CD4-positive, alpha-beta T cell treated with Interleukin-12 subunit alpha and Interleukin-12 subunit beta, for 1 hour (primary cell): ENCODE data around the gene C1QL4.
"Not testable (repeated sequence)": the region's sequence is repeated elsewhere in the genome, so short reads cannot be mapped to it uniquely, and the experiment has no call there.

Source experiments
- DNase-seq: peaks from one replicate; pipeline ENCODE4 v3.0.0-alpha.2; 2020

C1QL4 gene

GRCh38 chr12:49347311-49348193 lies 10.6 kb upstream of the C1QL4 start:
- DNase-seq: peak; percentile 81

GRCh38 chr12:49346659-49347310 lies 9.8 kb upstream of the C1QL4 start, which contains the start of gene DNAJC22:
DNAJC22 (plus strand) TSS chr12:49346888; CDS start chr12:49348873, 1,985 bp downstream.
- DNase-seq: peak; percentile 33

DNA sequence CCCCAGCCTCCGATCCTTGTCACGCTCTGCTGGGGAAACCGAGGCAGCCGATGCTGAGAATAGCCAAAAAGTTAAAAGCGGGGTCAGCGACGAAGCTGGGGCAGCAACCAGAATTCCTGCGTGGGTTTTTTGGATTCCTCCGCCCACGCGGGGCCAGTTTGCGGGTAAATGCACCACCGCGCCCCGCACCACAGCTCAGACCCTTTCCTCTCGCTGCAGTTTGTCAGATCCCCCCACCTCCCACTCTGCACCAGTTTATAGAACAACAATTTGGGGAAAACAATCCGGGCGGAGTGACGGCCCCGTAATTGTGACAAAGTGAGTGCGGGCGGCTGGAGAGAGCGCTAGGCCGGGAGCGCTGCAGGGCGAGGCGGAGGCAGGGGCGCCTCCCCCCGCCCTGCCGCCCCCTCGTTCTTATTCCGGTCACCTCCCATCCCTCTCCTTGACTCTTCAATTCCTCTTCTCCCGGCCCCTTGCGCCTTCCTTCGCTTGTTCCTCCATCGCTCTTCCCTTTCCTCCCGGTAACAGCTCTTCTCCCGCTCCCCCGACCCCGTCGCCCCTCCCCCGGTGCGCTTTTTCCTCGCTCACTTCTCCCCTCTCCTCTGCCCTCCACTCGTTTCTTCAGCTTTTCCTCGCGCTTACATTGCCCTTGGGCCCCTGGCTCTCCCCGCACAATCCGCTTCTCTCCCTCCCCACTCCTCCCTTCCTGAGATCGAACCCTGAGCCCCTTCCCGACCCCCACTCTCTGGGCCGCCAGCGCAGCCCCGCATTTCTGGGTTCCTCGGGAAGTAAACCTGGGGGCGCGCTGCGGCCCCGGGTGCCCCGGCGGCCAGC lies 9.1 kb upstream of the C1QL4 start:
- no peak for DNase-seq

- no peak for DNase-seq
These were observed 8.2 kb upstream of the C1QL4 start for GRCh38 chr12:49345051-49345824.

DNA sequence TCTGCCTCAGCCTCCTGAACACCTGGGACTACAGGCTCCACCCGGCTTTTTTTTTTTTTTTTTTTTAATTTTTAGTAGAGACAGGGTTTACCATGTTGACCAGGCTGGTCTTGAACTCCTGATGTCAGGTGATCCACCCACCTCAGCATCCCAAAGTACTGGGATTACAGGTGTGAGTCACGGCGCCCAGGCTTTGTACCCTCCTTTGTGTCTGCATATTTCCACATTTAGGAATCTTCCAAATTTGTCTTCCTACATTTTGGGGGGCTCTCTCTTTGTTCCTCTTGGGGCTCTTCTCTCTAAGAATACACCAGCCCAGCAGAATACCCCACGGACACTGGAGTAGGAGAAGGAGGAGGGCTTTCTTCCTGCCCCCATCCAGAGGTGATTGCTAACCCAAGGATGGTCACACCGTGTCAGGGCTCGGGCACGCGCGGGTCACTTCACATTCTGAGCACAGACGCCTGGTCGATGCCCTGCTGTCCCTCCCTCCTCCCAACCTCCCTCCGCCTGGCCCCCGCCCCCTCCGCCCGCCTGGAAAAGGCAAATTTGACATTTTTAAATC lies 7.6 kb upstream of the C1QL4 start:
- no peak for DNase-seq

- no peak for DNase-seq
These were observed 6.1 kb upstream of the C1QL4 start for GRCh38 chr12:49342914-49343731.

DNA sequence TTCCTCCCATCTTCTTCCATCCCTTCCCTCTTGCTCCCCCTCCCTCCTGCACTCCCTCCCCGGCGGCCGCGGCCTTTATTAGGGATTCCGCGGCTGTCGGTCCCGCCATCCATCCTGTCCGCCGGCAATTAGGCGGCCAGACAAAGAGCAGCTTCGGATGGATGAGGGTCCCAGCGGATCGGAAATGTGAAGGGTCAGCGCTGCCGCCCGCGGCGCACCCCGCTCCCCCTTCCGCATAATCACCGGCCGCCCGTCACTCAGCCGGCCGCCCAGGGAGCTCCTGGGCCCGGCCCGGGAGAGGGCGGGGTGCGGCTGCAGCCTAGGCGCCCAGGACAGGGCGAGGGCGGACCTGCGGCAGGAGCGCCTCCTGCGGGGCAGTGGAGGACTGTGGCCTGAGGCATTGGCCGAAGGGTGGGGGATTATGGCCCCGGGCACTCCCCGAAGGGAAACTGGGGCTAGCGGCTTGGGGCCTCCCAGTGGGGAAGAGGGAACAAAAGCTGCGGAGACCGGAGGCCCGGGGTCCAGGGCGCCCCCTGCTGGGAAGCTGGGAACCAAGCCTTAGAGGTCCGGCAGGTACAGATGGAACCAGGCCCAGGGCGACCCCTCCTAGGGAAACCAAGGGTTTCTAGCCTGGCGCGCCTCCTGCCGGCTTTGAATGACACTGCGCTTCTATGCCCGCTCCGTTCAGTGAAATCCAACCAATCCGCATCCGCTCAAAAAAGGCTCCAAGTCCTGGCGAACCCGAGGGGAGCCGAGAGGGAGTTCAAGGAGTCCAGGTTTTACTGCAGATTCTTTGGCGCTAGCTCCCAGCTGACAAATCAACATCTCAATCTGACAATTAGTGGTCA lies 5.3 kb upstream of the C1QL4 start:
- peak; percentile 80 for DNase-seq

DNA sequence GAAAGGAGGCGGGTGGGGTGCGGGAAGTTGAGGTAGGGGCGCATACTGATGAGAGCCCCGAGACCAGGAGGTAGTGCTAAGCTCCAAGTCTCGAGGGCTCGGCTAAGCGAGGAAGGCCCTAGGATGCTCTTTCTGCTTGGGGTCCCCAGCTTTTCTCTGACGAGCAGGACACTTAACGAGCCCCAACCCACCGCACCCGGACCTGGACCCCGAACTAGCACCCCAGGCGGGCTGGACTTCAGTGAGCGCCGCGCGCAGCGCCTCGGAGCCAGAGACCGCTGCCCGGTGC lies 4.7 kb upstream of the C1QL4 start:
- DNase-seq: no peak

- no peak for DNase-seq
These were observed 4.2 kb upstream of the C1QL4 start for GRCh38 chr12:49340971-49341776.

- no peak for DNase-seq
These were observed 3.3 kb upstream of the C1QL4 start for GRCh38 chr12:49340095-49340870.

- no peak for DNase-seq
These were observed 2.5 kb upstream of the C1QL4 start for GRCh38 chr12:49339464-49339861.

DNA sequence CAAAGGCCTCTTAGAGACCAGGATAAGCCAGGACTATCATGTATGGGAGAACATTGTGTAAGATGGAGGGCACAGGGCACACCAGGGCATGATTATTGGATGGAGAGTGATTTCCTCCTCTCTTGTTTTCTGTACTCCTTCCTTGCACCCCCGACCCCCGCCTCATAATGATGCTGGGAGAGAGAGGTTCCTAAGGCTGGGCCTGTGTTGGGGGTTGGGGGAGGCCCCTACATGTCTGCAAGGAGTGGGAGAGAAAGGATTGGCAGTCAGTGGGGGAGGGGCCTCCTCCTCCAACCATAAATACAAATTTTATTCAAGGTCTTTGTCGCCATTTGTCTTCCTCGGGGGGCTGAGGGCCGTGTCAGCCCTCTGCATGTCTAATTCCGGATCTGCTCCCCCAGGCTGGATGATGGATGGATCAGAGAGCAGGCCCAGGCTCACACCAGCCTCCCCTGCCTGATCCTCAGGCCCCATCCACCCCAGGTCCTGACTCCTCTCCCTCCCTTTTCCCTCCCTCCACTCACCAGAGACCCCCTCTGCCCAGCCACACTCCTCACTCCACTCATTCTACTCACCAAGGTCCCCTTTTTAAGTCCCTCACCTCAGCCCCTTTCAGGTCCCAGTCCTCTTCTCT lies 2.0 kb upstream of the C1QL4 start:
- DNase-seq: no peak

DNA sequence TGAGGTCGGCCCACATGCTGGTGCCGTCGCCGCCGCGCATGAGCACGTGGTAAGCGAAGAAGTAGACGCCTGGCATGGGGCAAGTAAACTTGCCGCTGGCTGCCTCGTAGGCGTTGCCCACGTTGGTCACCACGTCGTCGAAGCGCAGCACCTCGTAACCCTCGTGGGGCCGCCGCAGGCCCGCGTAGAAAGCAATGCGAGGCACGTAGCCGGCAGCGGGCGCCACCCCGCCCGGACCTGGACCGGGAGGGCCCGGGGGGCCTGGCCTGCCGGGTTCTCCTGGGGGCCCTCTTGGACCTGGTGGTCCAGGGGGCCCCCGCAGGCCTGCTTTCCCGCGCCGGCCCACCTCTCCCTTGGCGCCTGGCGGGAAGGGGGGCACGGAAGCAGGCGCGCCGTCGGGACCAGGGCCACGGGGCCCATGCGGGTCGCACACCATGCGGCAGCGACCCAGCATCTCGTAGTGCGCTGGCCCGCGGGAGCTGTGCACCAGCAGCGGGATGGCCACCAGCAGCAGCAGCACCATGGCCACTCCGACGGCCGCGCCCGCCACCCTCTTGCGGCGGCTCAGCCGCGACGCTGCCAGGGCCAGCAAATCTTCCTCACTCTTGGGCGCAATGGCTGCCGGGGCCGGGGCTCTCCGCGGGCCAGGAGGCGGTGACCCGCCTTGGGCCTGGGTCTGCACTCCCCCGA lies 888 bp downstream of the C1QL4 start:
- no peak for DNase-seq

GRCh38 chr12:49335118-49335954 lies 1.7 kb downstream of the C1QL4 start:
- no peak for DNase-seq

DNA sequence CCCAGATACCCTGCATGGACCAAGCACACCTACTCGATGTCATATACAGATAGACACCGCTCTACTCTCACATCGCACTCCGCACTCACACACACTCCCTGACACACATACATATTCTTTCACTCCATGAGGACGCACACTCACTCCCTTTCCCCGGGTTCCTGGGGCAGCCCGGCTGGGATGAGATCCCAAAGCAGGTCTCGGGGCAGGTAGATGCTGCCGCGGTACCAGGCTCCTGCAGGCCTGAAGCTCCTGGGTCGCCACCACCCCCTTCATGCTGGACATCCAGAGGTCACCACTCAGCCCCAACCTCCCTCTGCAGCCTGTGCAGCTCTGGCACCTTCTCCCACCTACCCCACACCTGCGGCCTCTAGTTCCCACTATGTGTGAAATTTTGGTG lies 2.3 kb downstream of the C1QL4 start:
- DNase-seq: no peak

DNA sequence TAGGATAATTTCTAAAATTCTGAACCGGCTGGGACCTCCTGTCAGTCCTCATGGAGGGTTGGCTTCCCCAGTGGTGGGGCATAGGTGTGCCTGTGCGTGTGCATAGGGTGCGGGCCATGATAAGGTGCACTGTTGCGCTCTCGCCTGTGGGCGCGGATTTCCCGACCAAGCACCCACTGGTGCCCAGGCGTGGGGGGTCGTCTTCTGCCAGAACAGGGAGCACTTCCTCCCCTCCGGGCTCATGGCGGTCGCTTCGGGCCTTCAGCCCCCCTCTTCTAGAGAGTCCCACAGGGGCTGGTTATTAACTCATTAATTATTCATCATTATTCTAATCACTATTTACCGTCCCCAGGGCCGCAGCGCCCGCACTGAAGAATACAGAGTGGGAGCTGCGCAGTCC lies 2.8 kb downstream of the C1QL4 start:
- DNase-seq: no peak

DNA sequence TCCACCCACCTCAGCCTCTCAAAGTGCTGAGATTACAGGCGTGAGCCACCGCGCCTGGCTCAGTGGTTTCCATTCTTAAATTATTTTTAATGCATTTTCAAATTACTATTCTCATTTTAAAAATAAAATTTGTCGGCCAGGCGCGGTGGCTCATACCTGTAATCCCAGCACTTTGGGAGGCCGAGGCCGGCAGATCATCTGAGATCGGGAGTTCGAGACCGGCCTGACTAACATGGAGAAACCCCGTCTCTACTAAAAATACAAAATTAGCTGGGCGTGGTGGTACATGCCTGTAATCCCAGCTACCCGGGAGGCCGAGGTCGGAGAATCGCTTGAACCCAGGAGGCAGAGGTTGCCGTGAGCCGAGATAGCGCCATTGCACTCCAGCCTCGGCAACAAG lies 3.2 kb downstream of the C1QL4 start:
- not testable (repeated sequence) for DNase-seq
